ENCODE data around the gene TNRC6B. TPM values are rescaled to one million over a fixed set of nuclear protein-coding genes. Genes with fewer than 3 reads are reported as not detected.
A peak's percentile ranks its signal among the peaks of the same experiment; 100 is the strongest.

The TNRC6B gene
- total and polyA plus RNA-seq, 2 of the 13 experiments (the other 11 are each of a cell fraction or from before 2014, with no cell fraction given) = 8.9 to 13.2 TPM

- CTCF ChIA-PET (ENCODE audit: low intra/inter-chr PET ratio, low total read pairs) = no interaction called here
- Histone ChIP-seq H3K27ac (ENCODE audit: extremely low read length, insufficient read depth, low read length) (peak overlapping the region; percentile 38), H3K4me3 (replicated peaks in 1 of 3; ENCODE audit: insufficient read depth in 1 of 3, low read depth in 2 of 3, low read length in 3 of 3) (no peak overlapping the region), H4K20me1 (ENCODE audit: insufficient read depth, low read length) (peaks cover 29% of the 10 kb centered on the region), H3K27me3 (ENCODE audit: control insufficient read depth in 1 of 2, insufficient read depth in 2 of 2, low read length in 2 of 2) (no peaks in the 10 kb centered on the region), H3K79me2 (ENCODE audit: insufficient read depth, low read length) (peaks cover 43% of the 10 kb centered on the region), H2AFZ (ENCODE audit: low read length) (no peak overlapping the region), H3K9me3 (ENCODE audit: low read length) (no peaks in the 10 kb centered on the region), H3K9ac (ENCODE audit: insufficient read depth, low read depth, low read length) (no peak overlapping the region), H3K36me3 (replicated peaks in 1 of 2; ENCODE audit: control insufficient read depth in 1 of 2, insufficient read depth in 2 of 2, low read length in 2 of 2) (peaks cover 0 to 2% of the 10 kb centered on the region in 2 experiments; a peak in 1 of 5 replicates), H3K4me1 (ENCODE audit: insufficient read depth, low read length) (peaks cover 13% of the 10 kb centered on the region), H3K4me2 (ENCODE audit: low read depth, low read length) (no peak overlapping the region)
- TF ChIP-seq XRCC5 (optimal IDR thresholded peaks at IDR 0.05; ENCODE audit: low read length) (no peak), TEAD3 (CRISPR knock-in tag; optimal IDR thresholded peaks at IDR 0.05; ENCODE audit: borderline replicate concordance) (peak; percentile 15), SP5 (CRISPR knock-in tag; IDR thresholded peaks at IDR 0.05; ENCODE audit: borderline replicate concordance, low read depth) (peak; percentile 72), ATF7 (IDR thresholded peaks at IDR 0.05) (no peak), ATF7 (CRISPR knock-in tag; IDR thresholded peaks at IDR 0.05) (no peak), ZNF331 (CRISPR knock-in tag; IDR thresholded peaks at IDR 0.05) (no peak), RXRB (CRISPR knock-in tag; IDR thresholded peaks at IDR 0.05; ENCODE audit: borderline replicate concordance) (peak; percentile 12; the same call in 1 of the 2 replicates), ZNF652 (CRISPR knock-in tag; IDR thresholded peaks at IDR 0.05; ENCODE audit: borderline replicate concordance, low read depth) (peak; percentile 85), PLRG1 (conservative IDR thresholded peaks at IDR 0.05) (no peak), CTCF (CRISPR knock-in tag; IDR thresholded peaks at IDR 0.05) (no peak), ZBTB10 (CRISPR knock-in tag; IDR thresholded peaks at IDR 0.05; ENCODE audit: borderline replicate concordance) (no peak), FOSL2 (CRISPR knock-in tag; IDR thresholded peaks at IDR 0.05) (no peak), ZNF460 (CRISPR knock-in tag; IDR thresholded peaks at IDR 0.05; ENCODE audit: borderline replicate concordance) (no peak), ZNF30 (CRISPR knock-in tag; IDR thresholded peaks at IDR 0.05) (no peak), RFXAP (CRISPR knock-in tag; IDR thresholded peaks at IDR 0.05; ENCODE audit: borderline replicate concordance) (no peak), HNF4A (CRISPR knock-in tag; IDR thresholded peaks at IDR 0.05) (peak; percentile 65; the same call in 1 of the 2 replicates)
- BruUV-seq (replicated peaks) = no TSS peak
- FAIRE-seq = no peak
- intact Hi-C loops (cut with micrococcal nuclease; ENCODE audit: unreplicated experiment) = no loop called here
- ATAC-seq = peak; percentile 90
- peak; percentile 44 for DNase-seq (ENCODE audit: low spot score)
- WGBS (ENCODE audit: low lambda C conversion rate) = 6% methylated on average over 2 of the region's 2 CpGs
- in situ Hi-C loops (cut with HindIII; ENCODE audit: extremely low pct_ligation_motif_present, low pct_unique_long_range_greater_than_20kb) = no loop called here
- POLR2A ChIA-PET = no interaction called here
These were observed 34.4 kb downstream of the TNRC6B start for GRCh38 chr22:40212121-40212520.
